Measurements from ENCODE around the gene INCENP.

INCENP gene

GRCh38 chr11:62157603-62158002 is 33.8 kb downstream of the INCENP start:
- Histone ChIP-seq H3K27me3 (ENCODE audit: control insufficient read depth in 1 of 2, insufficient read depth in 2 of 2, low read length in 2 of 2) (no peaks in the 10 kb centered on the region), H3K4me3 (ENCODE audit: low read depth in 1 of 2, low read length in 2 of 2) (no peak overlapping the region), H3K27ac (ENCODE audit: low read depth, low read length) (no peak overlapping the region)

GRCh38 chr11:62166371-62166770 is 42.6 kb downstream of the INCENP start:
- peaks cover 0 to 7% of the 10 kb centered on the region in 2 donors for H3K27me3 ChIP-seq (ENCODE audit: control insufficient read depth in 1 of 2, insufficient read depth in 2 of 2, low read length in 2 of 2)
- peaks cover 3% of the 10 kb centered on the region for H3K4me1 ChIP-seq (ENCODE audit: insufficient read depth, low read length)
- H3K4me3 ChIP-seq (ENCODE audit: low read depth in 1 of 2, low read length in 2 of 2), result no peak overlapping the region
- H3K27ac ChIP-seq (ENCODE audit: low read depth, low read length), result no peak overlapping the region
- no peaks in the 10 kb centered on the region for H3K36me3 ChIP-seq (ENCODE audit: insufficient read depth, low read length)
- no peak overlapping the region for H3K9ac ChIP-seq (ENCODE audit: low read length)
- H3K9me3 ChIP-seq (ENCODE audit: low read length), result no peaks in the 10 kb centered on the region

More at GRCh38 chr11:62157603-62158002, 33.8 kb downstream of the INCENP start:
- no peaks in the 10 kb centered on the region for H3K4me1 ChIP-seq (ENCODE audit: insufficient read depth, low read length)
- no peaks in the 10 kb centered on the region for H3K9me3 ChIP-seq (ENCODE audit: low read length)
- H3K9ac ChIP-seq (ENCODE audit: low read length), result no peak overlapping the region
- H3K36me3 ChIP-seq (ENCODE audit: insufficient read depth, low read length), result peaks cover 4% of the 10 kb centered on the region

GRCh38 chr11:62169448-62169847 is 45.6 kb downstream of the INCENP start:
- Histone ChIP-seq H3K4me1 (ENCODE audit: insufficient read depth, low read length) (peaks cover 5% of the 10 kb centered on the region), H3K27me3 (ENCODE audit: control insufficient read depth in 1 of 2, insufficient read depth in 2 of 2, low read length in 2 of 2) (peaks cover 0 to 7% of the 10 kb centered on the region in 2 donors), H3K9ac (ENCODE audit: low read length) (no peak overlapping the region), H3K4me3 (ENCODE audit: low read depth in 1 of 2, low read length in 2 of 2) (no peak overlapping the region), H3K36me3 (ENCODE audit: insufficient read depth, low read length) (no peaks in the 10 kb centered on the region), H3K9me3 (ENCODE audit: low read length) (no peaks in the 10 kb centered on the region), H3K27ac (ENCODE audit: low read depth, low read length) (no peak overlapping the region)

GRCh38 chr11:62169935-62170334 is 46.1 kb downstream of the INCENP start:
- no peaks in the 10 kb centered on the region for H3K9me3 ChIP-seq (ENCODE audit: low read length)
- no peak overlapping the region for H3K4me3 ChIP-seq (ENCODE audit: low read depth in 1 of 2, low read length in 2 of 2)
- H3K27ac ChIP-seq (ENCODE audit: low read depth, low read length), result no peak overlapping the region
- no peaks in the 10 kb centered on the region for H3K36me3 ChIP-seq (ENCODE audit: insufficient read depth, low read length)
- H3K9ac ChIP-seq (ENCODE audit: low read length), result no peak overlapping the region
- H3K27me3 ChIP-seq (ENCODE audit: control insufficient read depth in 1 of 2, insufficient read depth in 2 of 2, low read length in 2 of 2), result peaks cover 0 to 7% of the 10 kb centered on the region in 2 donors
- peaks cover 5% of the 10 kb centered on the region for H3K4me1 ChIP-seq (ENCODE audit: insufficient read depth, low read length)

GRCh38 chr11:62171261-62171723 is 47.5 kb downstream of the INCENP start:
- Histone ChIP-seq H3K9ac (ENCODE audit: low read length) (no peak overlapping the region), H3K36me3 (ENCODE audit: insufficient read depth, low read length) (no peaks in the 10 kb centered on the region), H3K27me3 (ENCODE audit: control insufficient read depth in 1 of 2, insufficient read depth in 2 of 2, low read length in 2 of 2) (peaks cover 0 to 7% of the 10 kb centered on the region in 2 donors), H3K9me3 (ENCODE audit: low read length) (no peaks in the 10 kb centered on the region), H3K4me3 (ENCODE audit: low read depth in 1 of 2, low read length in 2 of 2) (no peak overlapping the region), H3K4me1 (ENCODE audit: insufficient read depth, low read length) (peaks cover 5% of the 10 kb centered on the region), H3K27ac (ENCODE audit: low read depth, low read length) (no peak overlapping the region)

- Histone ChIP-seq H3K9ac (ENCODE audit: low read length) (no peak overlapping the region), H3K9me3 (ENCODE audit: low read length) (no peaks in the 10 kb centered on the region), H3K27ac (ENCODE audit: low read depth, low read length) (no peak overlapping the region), H3K4me1 (ENCODE audit: insufficient read depth, low read length) (peaks cover 5% of the 10 kb centered on the region), H3K36me3 (ENCODE audit: insufficient read depth, low read length) (no peaks in the 10 kb centered on the region), H3K4me3 (ENCODE audit: low read depth in 1 of 2, low read length in 2 of 2) (no peak overlapping the region), H3K27me3 (ENCODE audit: control insufficient read depth in 1 of 2, insufficient read depth in 2 of 2, low read length in 2 of 2) (peaks cover 0 to 7% of the 10 kb centered on the region in 2 donors)
Observed at GRCh38 chr11:62172294-62172693, 48.5 kb downstream of the INCENP start.

- Histone ChIP-seq H3K27ac (ENCODE audit: low read depth, low read length) (no peak overlapping the region), H3K27me3 (ENCODE audit: control insufficient read depth in 1 of 2, insufficient read depth in 2 of 2, low read length in 2 of 2) (no peaks in the 10 kb centered on the region), H3K4me1 (ENCODE audit: insufficient read depth, low read length) (no peaks in the 10 kb centered on the region), H3K9me3 (ENCODE audit: low read length) (no peaks in the 10 kb centered on the region), H3K36me3 (ENCODE audit: insufficient read depth, low read length) (no peaks in the 10 kb centered on the region), H3K9ac (ENCODE audit: low read length) (no peak overlapping the region), H3K4me3 (ENCODE audit: low read depth in 1 of 2, low read length in 2 of 2) (no peak overlapping the region)
Observed at GRCh38 chr11:62176766-62177165, 53.0 kb downstream of the INCENP start.

GRCh38 chr11:62179995-62180394 is 56.2 kb downstream of the INCENP start:
- no peak overlapping the region for H3K27ac ChIP-seq (ENCODE audit: low read depth, low read length)
- H3K9me3 ChIP-seq (ENCODE audit: low read length), result peaks cover 5% of the 10 kb centered on the region
- no peak overlapping the region for H3K4me3 ChIP-seq (ENCODE audit: low read depth in 1 of 2, low read length in 2 of 2)
- H3K36me3 ChIP-seq (ENCODE audit: insufficient read depth, low read length), result no peaks in the 10 kb centered on the region
- H3K9ac ChIP-seq (ENCODE audit: low read length), result no peak overlapping the region
- no peaks in the 10 kb centered on the region for H3K27me3 ChIP-seq (ENCODE audit: control insufficient read depth in 1 of 2, insufficient read depth in 2 of 2, low read length in 2 of 2)
- no peaks in the 10 kb centered on the region for H3K4me1 ChIP-seq (ENCODE audit: insufficient read depth, low read length)

GRCh38 chr11:62181097-62181496 is 57.3 kb downstream of the INCENP start:
- Histone ChIP-seq H3K27me3 (ENCODE audit: control insufficient read depth in 1 of 2, insufficient read depth in 2 of 2, low read length in 2 of 2) (no peaks in the 10 kb centered on the region), H3K4me1 (ENCODE audit: insufficient read depth, low read length) (no peaks in the 10 kb centered on the region), H3K36me3 (ENCODE audit: insufficient read depth, low read length) (no peaks in the 10 kb centered on the region), H3K27ac (ENCODE audit: low read depth, low read length) (no peak overlapping the region), H3K4me3 (ENCODE audit: low read depth in 1 of 2, low read length in 2 of 2) (no peak overlapping the region), H3K9ac (ENCODE audit: low read length) (no peak overlapping the region), H3K9me3 (ENCODE audit: low read length) (peaks cover 5% of the 10 kb centered on the region)

GRCh38 chr11:62182147-62182891 is 58.5 kb downstream of the INCENP start:
- Histone ChIP-seq H3K36me3 (ENCODE audit: insufficient read depth, low read length) (no peaks in the 10 kb centered on the region), H3K9ac (ENCODE audit: low read length) (no peak overlapping the region), H3K9me3 (ENCODE audit: low read length) (peaks cover 5% of the 10 kb centered on the region), H3K4me1 (ENCODE audit: insufficient read depth, low read length) (no peaks in the 10 kb centered on the region), H3K27me3 (ENCODE audit: control insufficient read depth in 1 of 2, insufficient read depth in 2 of 2, low read length in 2 of 2) (no peaks in the 10 kb centered on the region), H3K27ac (ENCODE audit: low read depth, low read length) (no peak overlapping the region), H3K4me3 (ENCODE audit: low read depth in 1 of 2, low read length in 2 of 2) (no peak overlapping the region)

- peaks cover 5% of the 10 kb centered on the region for H3K9me3 ChIP-seq (ENCODE audit: low read length)
- peaks cover 0 to 6% of the 10 kb centered on the region in 2 donors for H3K27me3 ChIP-seq (ENCODE audit: control insufficient read depth in 1 of 2, insufficient read depth in 2 of 2, low read length in 2 of 2)
- no peaks in the 10 kb centered on the region for H3K4me1 ChIP-seq (ENCODE audit: insufficient read depth, low read length)
- H3K27ac ChIP-seq (ENCODE audit: low read depth, low read length), result no peak overlapping the region
- H3K36me3 ChIP-seq (ENCODE audit: insufficient read depth, low read length), result no peaks in the 10 kb centered on the region
- no peak overlapping the region for H3K4me3 ChIP-seq (ENCODE audit: low read depth in 1 of 2, low read length in 2 of 2)
- no peak overlapping the region for H3K9ac ChIP-seq (ENCODE audit: low read length)
Observed at GRCh38 chr11:62186195-62186594, 62.4 kb downstream of the INCENP start.

GRCh38 chr11:62190011-62190410 is 66.2 kb downstream of the INCENP start, which contains the start of gene SCGB1D1:
TSS of gene SCGB1D1 (plus strand) at chr11:62190216. CDS start at chr11:62190285, 69 bp downstream.
- no peak within 1 kb of the TSS for H3K27ac ChIP-seq (ENCODE audit: low read depth, low read length)
- peaks cover 0 to 6% of the 10 kb centered on the region in 2 donors for H3K27me3 ChIP-seq (ENCODE audit: control insufficient read depth in 1 of 2, insufficient read depth in 2 of 2, low read length in 2 of 2)

More at GRCh38 chr11:62190011-62190410, 66.2 kb downstream of the INCENP start, which contains the start of gene SCGB1D1:
- Histone ChIP-seq H3K9me3 (ENCODE audit: low read length) (no peaks in the 10 kb centered on the region), H3K9ac (ENCODE audit: low read length) (no peak within 1 kb of the TSS), H3K4me1 (ENCODE audit: insufficient read depth, low read length) (no peaks in the 10 kb centered on the region), H3K36me3 (ENCODE audit: insufficient read depth, low read length) (no peaks in the 10 kb centered on the region), H3K4me3 (ENCODE audit: low read depth in 1 of 2, low read length in 2 of 2) (no peak within 1 kb of the TSS)
